ENCODE measurements around the gene BICRAL.

BICRAL gene

GRCh38 chr6:42821846-42822245, 40.0 kb downstream of the BICRAL start:
- Histone ChIP-seq H3K27ac (ENCODE audit: low read depth, low read length) (no peak overlapping the region), H3K36me3 (ENCODE audit: control insufficient read depth, low read length) (peaks cover 8% of the 10 kb centered on the region), H3K9me3 (ENCODE audit: control insufficient read depth, insufficient read depth, low read length) (no peaks in the 10 kb centered on the region), H3K4me1 (ENCODE audit: control insufficient read depth, low read length) (peaks cover 19% of the 10 kb centered on the region), H3K4me2 (ENCODE audit: low read length) (no peak overlapping the region), H3F3A (ENCODE audit: control insufficient read depth, insufficient read depth) (no peaks in the 10 kb centered on the region), H3K9me2 (replicated peaks; ENCODE audit: control insufficient read depth, low read length) (no peaks in the 10 kb centered on the region), H3K79me2 (ENCODE audit: control insufficient read depth, low read length) (no peaks in the 10 kb centered on the region), H3K27me3 (ENCODE audit: control insufficient read depth, low read length) (no peaks in the 10 kb centered on the region), H4K20me1 (ENCODE audit: control insufficient read depth, insufficient read depth, low read depth, low read length) (no peaks in the 10 kb centered on the region), H3K4me3 (ENCODE audit: low read length) (no peak overlapping the region)
- TF ChIP-seq EZH2phosphoT487 (IDR thresholded peaks at IDR 0.05; ENCODE audit: borderline replicate concordance, low read length) (no peak), CTCF (IDR thresholded peaks at IDR 0.05; ENCODE audit: low read depth, low read length, poor library complexity, severe bottlenecking) (no peak)

DNA sequence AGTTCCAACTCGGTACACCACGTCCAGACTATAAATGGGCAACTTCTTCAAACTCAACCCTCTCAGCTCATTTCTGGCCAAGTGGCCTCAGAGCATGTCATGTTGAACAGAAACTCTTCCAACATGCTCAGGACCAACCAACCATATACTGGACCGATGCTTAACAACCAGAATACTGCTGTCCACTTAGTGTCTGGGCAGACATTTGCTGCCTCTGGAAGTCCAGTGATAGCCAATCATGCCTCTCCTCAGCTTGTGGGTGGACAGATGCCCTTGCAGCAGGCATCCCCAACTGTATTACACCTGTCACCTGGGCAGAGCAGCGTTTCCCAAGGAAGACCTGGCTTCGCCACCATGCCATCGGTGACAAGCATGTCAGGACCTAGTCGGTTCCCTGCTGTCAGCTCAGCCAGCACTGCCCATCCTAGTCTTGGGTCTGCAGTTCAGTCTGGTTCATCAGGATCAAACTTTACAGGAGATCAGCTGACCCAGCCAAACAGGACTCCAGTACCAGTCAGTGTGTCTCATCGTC, 47.8 kb downstream of the BICRAL start:
- H3K79me2 ChIP-seq (ENCODE audit: control insufficient read depth, low read length) = no peaks in the 10 kb centered on the region
- no peaks in the 10 kb centered on the region for H4K20me1 ChIP-seq (ENCODE audit: control insufficient read depth, insufficient read depth, low read depth, low read length)
- TF ChIP-seq EZH2phosphoT487 (IDR thresholded peaks at IDR 0.05; ENCODE audit: borderline replicate concordance, low read length) (no peak), CTCF (IDR thresholded peaks at IDR 0.05; ENCODE audit: low read depth, low read length, poor library complexity, severe bottlenecking) (no peak)
- H3K4me3 ChIP-seq (ENCODE audit: low read length) = no peak overlapping the region
- no peaks in the 10 kb centered on the region for H3K27me3 ChIP-seq (ENCODE audit: control insufficient read depth, low read length)
- H3K27ac ChIP-seq (ENCODE audit: low read depth, low read length) = no peak overlapping the region
- H3K9me2 ChIP-seq (replicated peaks; ENCODE audit: control insufficient read depth, low read length) = no peaks in the 10 kb centered on the region
- no peaks in the 10 kb centered on the region for H3K4me1 ChIP-seq (ENCODE audit: control insufficient read depth, low read length)
- H3K36me3 ChIP-seq (ENCODE audit: control insufficient read depth, low read length) = peaks cover 27% of the 10 kb centered on the region
- H3K4me2 ChIP-seq (ENCODE audit: low read length) = no peak overlapping the region
- H3F3A ChIP-seq (ENCODE audit: control insufficient read depth, insufficient read depth) = no peaks in the 10 kb centered on the region
- no peaks in the 10 kb centered on the region for H3K9me3 ChIP-seq (ENCODE audit: control insufficient read depth, insufficient read depth, low read length)

DNA sequence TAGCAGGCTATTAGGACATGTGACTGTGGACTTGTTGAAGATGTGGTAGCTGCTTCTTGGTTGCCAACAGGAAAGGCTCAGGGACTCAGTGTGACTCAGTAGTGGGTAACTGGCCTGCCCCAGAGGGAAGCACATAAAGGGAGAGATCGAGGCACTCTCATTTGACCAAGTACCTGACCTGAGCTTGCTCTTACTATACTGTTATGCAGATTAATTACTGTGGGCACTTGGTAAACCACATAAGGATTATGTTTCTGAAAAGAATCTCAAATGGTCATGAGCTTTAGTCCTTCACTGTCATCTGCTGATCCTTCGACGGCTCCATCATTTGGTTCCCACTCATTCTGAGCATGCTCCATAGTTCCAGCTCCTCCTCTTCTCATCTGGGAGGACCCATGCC, 49.4 kb downstream of the BICRAL start:
- Histone ChIP-seq H3F3A (ENCODE audit: control insufficient read depth, insufficient read depth) (no peaks in the 10 kb centered on the region), H3K27ac (ENCODE audit: low read depth, low read length) (no peak overlapping the region), H3K4me1 (ENCODE audit: control insufficient read depth, low read length) (no peaks in the 10 kb centered on the region), H3K4me3 (ENCODE audit: low read length) (no peak overlapping the region), H4K20me1 (ENCODE audit: control insufficient read depth, insufficient read depth, low read depth, low read length) (no peaks in the 10 kb centered on the region), H3K79me2 (ENCODE audit: control insufficient read depth, low read length) (no peaks in the 10 kb centered on the region), H3K27me3 (ENCODE audit: control insufficient read depth, low read length) (no peaks in the 10 kb centered on the region), H3K36me3 (ENCODE audit: control insufficient read depth, low read length) (peaks cover 27% of the 10 kb centered on the region), H3K9me2 (replicated peaks; ENCODE audit: control insufficient read depth, low read length) (no peaks in the 10 kb centered on the region), H3K9me3 (ENCODE audit: control insufficient read depth, insufficient read depth, low read length) (no peaks in the 10 kb centered on the region), H3K4me2 (ENCODE audit: low read length) (no peak overlapping the region)
- TF ChIP-seq EZH2phosphoT487 (IDR thresholded peaks at IDR 0.05; ENCODE audit: borderline replicate concordance, low read length) (no peak), CTCF (IDR thresholded peaks at IDR 0.05; ENCODE audit: low read depth, low read length, poor library complexity, severe bottlenecking) (no peak)
